AG08396 (cell line): ENCODE results near the gene CMPK1.

Experiments used
- DNase-seq: peaks from one replicate; pipeline ENCODE4 v3.0.0; 2012; ENCODE audit warnings: low spot score, mixed read lengths

Gene CMPK1

GRCh38 chr1:47424336-47424982, 90.9 kb downstream of the CMPK1 start:
- peak; percentile 69 for DNase-seq
